CD4-positive, alpha-beta memory T cell (primary cell): Measurements from ENCODE around the gene CD99. TPM values are rescaled to one million over a fixed set of nuclear protein-coding genes. Genes with fewer than 3 reads are reported as not detected.
A peak's percentile ranks its signal among the peaks of the same experiment; 100 is the strongest.
"Not testable (repeated sequence)": the region's sequence is repeated elsewhere in the genome, so short reads cannot be mapped to it uniquely, and the experiment has no call there.

Experiments
- CTCF ChIA-PET: fragments of 350-600 bp; sonication (Branson Sonifier 250); formaldehyde crosslinking; loops from one replicate; lab custom pipeline; 2021; ENCODE audit warnings: inconsistent platforms; ENCODE audit not compliant: partially characterized antibody; lab: Charles Lee
- POLR2A ChIA-PET: fragments of 350-600 bp; sonication (Branson Sonifier 250); formaldehyde crosslinking; loops from one replicate; lab custom pipeline; 2021; ENCODE audit not compliant: partially characterized antibody; lab: Charles Lee
- DNase-seq, 5 donors: peaks; one replicate each; pipeline versions ENCODE4 v3.0.0 to v3.0.0-alpha.2; 2020 to 2022; ENCODE audit warnings: mixed read lengths in 1 of 5
- H3K27ac ChIP-seq: one replicate; pipeline ENCODE4 v1.7.0; 2013; ENCODE audit warnings: low read depth, low read length
- H3K27me3 ChIP-seq: 2 replicates; pipeline ENCODE4 v1.7.0; 2013; ENCODE audit warnings: mild to moderate bottlenecking, low read length, moderate library complexity; ENCODE audit not compliant: insufficient read depth
- H3K36me3 ChIP-seq: 2 replicates; pipeline ENCODE4 v1.7.0; 2013; ENCODE audit warnings: mild to moderate bottlenecking, low read length, moderate library complexity; ENCODE audit not compliant: insufficient read depth
- H3K4me1 ChIP-seq: 2 replicates; pipeline ENCODE4 v1.7.0; 2013; ENCODE audit warnings: mild to moderate bottlenecking, low read length, moderate library complexity; ENCODE audit not compliant: insufficient read depth
- H3K4me3 ChIP-seq, 2 donors: one replicate each; pipeline ENCODE4 v1.7.0; 2013; ENCODE audit warnings: low read length in 2 of 2, mild to moderate bottlenecking in 1 of 2
- H3K9me3 ChIP-seq, 2 donors: one replicate each; pipeline ENCODE4 v1.7.0; 2013; ENCODE audit warnings: low read length in 2 of 2, control low read depth in 1 of 2; ENCODE audit not compliant: control insufficient read depth in 1 of 2
- H3K27ac Mint-ChIP-seq, 7 donors: one replicate each; pipeline ENCODE4 v1.8.0; 2020 to 2021; ENCODE audit warnings: mixed read lengths in 7 of 7, mild to moderate bottlenecking in 6 of 7, inconsistent platforms in 3 of 7, moderate library complexity in 3 of 7
- H3K27me3 Mint-ChIP-seq, 2 donors: one replicate each; pipeline ENCODE4 v1.8.0; 2020 to 2021; ENCODE audit warnings: mixed read lengths in 2 of 2
- H3K36me3 Mint-ChIP-seq, 2 donors: one replicate each; pipeline ENCODE4 v1.8.0; 2020 to 2021; ENCODE audit warnings: mixed read lengths in 2 of 2, inconsistent platforms in 1 of 2, mild to moderate bottlenecking in 1 of 2
- H3K4me1 Mint-ChIP-seq, 4 donors: one replicate each; pipeline ENCODE4 v1.8.0; 2020 to 2021; ENCODE audit warnings: mixed read lengths in 4 of 4, mild to moderate bottlenecking in 1 of 4
- H3K4me3 Mint-ChIP-seq, 8 donors: one replicate each; pipeline ENCODE4 v1.8.0; 2020 to 2021; ENCODE audit warnings: mixed read lengths in 8 of 8, mild to moderate bottlenecking in 7 of 8, moderate library complexity in 6 of 8, inconsistent platforms in 3 of 8
- H3K9me3 Mint-ChIP-seq, 8 donors: one replicate each; pipeline ENCODE4 v1.8.0; 2020 to 2021; ENCODE audit warnings: mixed read lengths in 8 of 8, mild to moderate bottlenecking in 5 of 8, inconsistent platforms in 3 of 8, moderate library complexity in 1 of 8
- intact Hi-C: fragments of 100-400 bp; cut with micrococcal nuclease; formaldehyde crosslinking; loops from one replicate; pipeline ENCODE4 v1.15.1; 2023
- polyA plus RNA-seq, 2 donors: library from polyadenylated mRNA; unstranded; fragments of 300-500 nt; fragmentation: Illumina TruSeq; gene quantifications; one replicate each; pipeline ENCODE4 v1.2.3, GENCODE V29; 2021
- total RNA-seq, 2 experiments: library from RNA; stranded (reverse); gene quantifications; one replicate each; pipeline ENCODE4 v1.2.3, GENCODE V29; 2021

CD99 gene
- total and polyA plus RNA-seq, 4 experiments from 2014 or later, result 283 to 400 (median 339) TPM

DNA sequence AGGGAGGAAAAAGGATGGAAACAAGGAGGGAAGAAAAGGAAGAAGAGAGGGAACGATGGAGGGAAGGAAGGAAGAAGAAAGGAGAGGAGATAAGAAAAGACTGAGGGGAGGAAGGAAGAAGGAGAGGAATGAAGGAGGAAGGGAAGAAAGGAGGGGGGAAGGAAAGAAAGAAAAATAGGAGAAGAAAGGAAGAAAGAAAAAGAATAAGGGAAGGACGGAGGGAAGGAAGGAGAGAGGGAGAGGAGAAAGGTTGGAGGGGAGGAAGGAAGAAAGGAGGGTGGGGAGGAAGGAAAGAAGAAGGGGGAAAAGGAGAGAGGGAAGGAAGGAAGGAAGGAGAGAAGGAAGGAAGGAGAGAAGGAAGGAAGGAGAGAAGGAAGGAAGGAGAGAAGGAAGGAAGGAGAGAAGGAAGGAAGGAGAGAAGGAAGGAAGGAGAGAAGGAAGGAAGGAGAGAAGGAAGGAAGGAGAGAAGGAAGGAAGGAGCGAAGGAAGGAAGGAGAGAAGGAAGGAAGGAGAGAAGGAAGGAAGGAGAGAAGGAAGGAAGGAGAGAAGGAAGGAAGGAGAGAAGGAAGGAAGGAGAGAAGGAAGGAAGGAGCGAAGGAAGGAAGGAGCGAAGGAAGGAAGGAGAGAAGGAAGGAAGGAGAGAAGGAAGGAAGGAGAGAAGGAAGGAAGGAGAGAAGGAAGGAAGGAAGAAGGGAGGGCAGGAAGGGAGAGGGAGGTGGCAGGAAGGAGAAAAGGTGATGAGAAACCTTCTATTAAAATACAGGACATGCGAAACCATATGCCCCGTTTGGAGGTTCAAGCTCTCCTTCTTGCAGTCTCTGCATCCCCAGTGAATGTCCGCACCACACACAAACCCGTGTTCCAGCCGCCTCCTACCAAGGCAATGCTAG lies 82.3 kb downstream of the CD99 start:
- H3K4me3 Mint-ChIP-seq, CTCF ChIA-PET, H3K27ac Mint-ChIP-seq, H3K27ac ChIP-seq, H3K36me3 ChIP-seq, H3K9me3 ChIP-seq, H3K4me1 Mint-ChIP-seq, H3K36me3 Mint-ChIP-seq, H3K27me3 ChIP-seq, intact Hi-C loops, H3K4me1 ChIP-seq, POLR2A ChIA-PET, H3K4me3 ChIP-seq, DNase-seq: not testable (repeated sequence)
- peaks cover 0 to 26% (median 9%) of the 10 kb centered on the region in 8 donors for H3K9me3 Mint-ChIP-seq
- H3K27me3 Mint-ChIP-seq, result peaks cover 13 to 15% of the 10 kb centered on the region in 2 donors

- DNase-seq, result no peak
- Mint-ChIP-seq H3K9me3 (peaks cover 0 to 24% (median 9%) of the 10 kb centered on the region in 8 donors), H3K27me3 (peaks cover 13% of the 10 kb centered on the region in 2 donors), H3K4me1 (no peaks in the 10 kb centered on the region), H3K36me3 (peaks cover 0 to 8% of the 10 kb centered on the region in 2 donors), H3K27ac (no peak overlapping the region), H3K4me3 (no peak overlapping the region)
- Histone ChIP-seq H3K27ac (no peak overlapping the region), H3K9me3 (no peaks in the 10 kb centered on the region), H3K27me3 (no peaks in the 10 kb centered on the region), H3K36me3 (no peaks in the 10 kb centered on the region), H3K4me1 (no peaks in the 10 kb centered on the region), H3K4me3 (no peak overlapping the region)
- POLR2A ChIA-PET, result no interaction called here
- intact Hi-C loops, result no loop called here
- CTCF ChIA-PET, result no interaction called here
These were observed 83.0 kb downstream of the CD99 start for GRCh38 chrX:2774057-2774456.

DNA sequence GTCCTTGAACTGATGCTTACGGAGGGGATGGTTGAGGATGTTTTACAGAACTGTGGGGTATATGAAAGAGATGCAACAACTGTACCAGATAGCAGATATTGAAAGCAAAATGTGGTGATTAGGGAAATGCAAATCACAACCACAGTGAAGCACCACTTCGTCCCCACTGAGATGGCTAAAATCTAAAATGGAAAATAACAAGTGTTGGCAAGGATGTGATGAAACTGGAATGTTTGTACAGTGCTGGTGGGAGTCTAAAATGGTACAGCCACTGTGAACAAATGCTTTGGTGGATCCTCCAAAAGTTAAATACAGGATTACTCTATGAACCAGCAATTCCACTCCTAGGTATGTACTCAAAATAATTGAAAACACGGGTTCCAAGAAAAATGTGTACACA lies 83.7 kb downstream of the CD99 start:
- intact Hi-C loops, result no loop called here
- Mint-ChIP-seq H3K4me1 (no peaks in the 10 kb centered on the region), H3K4me3 (no peak overlapping the region), H3K27me3 (peaks cover 11% of the 10 kb centered on the region in 2 donors), H3K36me3 (peaks cover 0 to 8% of the 10 kb centered on the region in 2 donors), H3K27ac (no peak overlapping the region), H3K9me3 (peaks cover 0 to 21% (median 9%) of the 10 kb centered on the region in 8 donors)
- no peak for DNase-seq
- Histone ChIP-seq H3K27me3 (no peaks in the 10 kb centered on the region), H3K9me3 (no peaks in the 10 kb centered on the region), H3K4me1 (no peaks in the 10 kb centered on the region), H3K27ac (no peak overlapping the region), H3K4me3 (no peak overlapping the region), H3K36me3 (no peaks in the 10 kb centered on the region)
- CTCF ChIA-PET, result no interaction called here
- POLR2A ChIA-PET, result no interaction called here

DNA sequence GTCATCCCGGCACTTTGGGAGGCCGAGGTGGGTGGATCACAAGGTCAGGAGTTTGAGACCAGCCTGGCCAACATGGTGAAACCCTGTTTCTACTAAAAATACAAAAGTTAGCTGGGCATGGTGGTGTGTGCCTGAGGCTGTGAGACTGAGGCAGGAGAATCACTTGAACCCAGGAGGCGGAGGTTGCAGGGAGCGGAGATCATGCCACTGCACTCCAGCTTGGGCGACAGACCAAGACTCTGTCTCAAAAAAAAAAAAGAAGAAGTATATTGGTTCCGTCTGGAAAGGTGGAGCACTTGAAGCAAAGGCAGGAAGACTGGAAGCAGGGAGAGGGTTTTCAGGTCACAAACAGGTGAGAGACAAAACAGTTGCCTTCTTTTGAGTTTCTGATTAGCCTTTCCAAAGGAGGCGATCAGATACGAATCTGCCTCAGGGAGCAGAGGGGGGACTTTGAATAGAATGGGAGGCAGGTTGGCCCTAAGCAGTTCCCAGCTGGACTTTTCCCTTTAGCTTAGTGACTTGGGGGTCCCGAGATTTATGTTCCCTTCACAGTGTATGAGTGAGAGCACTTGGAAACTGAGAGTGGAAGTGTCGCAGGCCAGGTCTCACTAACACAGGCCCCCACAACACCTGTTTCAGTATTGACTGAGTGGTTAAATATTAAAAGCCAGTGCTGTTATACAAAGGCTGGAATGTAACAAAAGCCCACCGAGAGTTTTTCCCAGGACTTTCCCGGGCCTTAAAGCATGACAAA lies 89.6 kb downstream of the CD99 start:
- H3K36me3 Mint-ChIP-seq, CTCF ChIA-PET, DNase-seq, H3K27ac Mint-ChIP-seq, H3K27me3 Mint-ChIP-seq, POLR2A ChIA-PET, intact Hi-C loops, H3K4me1 ChIP-seq, H3K9me3 ChIP-seq, H3K36me3 ChIP-seq, H3K27ac ChIP-seq, H3K27me3 ChIP-seq, H3K4me3 ChIP-seq, H3K4me3 Mint-ChIP-seq, H3K9me3 Mint-ChIP-seq: not testable (repeated sequence)
- H3K4me1 Mint-ChIP-seq, result peaks cover 8 to 14% (median 10%) of the 10 kb centered on the region in 4 donors

DNA sequence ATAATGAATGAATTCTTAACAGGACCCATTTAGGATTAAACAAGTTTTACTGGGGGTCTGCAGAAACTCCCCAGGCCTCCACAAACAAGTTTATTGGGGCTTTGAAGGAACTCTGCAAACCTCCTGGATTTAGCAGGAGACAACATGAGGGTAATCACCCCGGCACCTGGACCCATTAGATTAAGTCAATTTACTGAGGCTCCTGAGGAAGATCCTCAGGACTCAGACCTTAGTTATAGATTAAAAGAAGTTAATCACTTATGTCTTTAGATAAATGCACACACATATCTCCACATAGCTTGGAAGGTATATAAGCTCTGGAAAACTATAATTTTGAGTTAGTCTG lies 90.1 kb downstream of the CD99 start:
- Histone ChIP-seq H3K36me3 (no peaks in the 10 kb centered on the region), H3K9me3 (no peaks in the 10 kb centered on the region), H3K27ac (no peak overlapping the region), H3K4me3 (no peak overlapping the region), H3K4me1 (no peaks in the 10 kb centered on the region), H3K27me3 (no peaks in the 10 kb centered on the region)
- POLR2A ChIA-PET, result no interaction called here
- Mint-ChIP-seq H3K27ac (no peak overlapping the region), H3K36me3 (no peaks in the 10 kb centered on the region), H3K9me3 (no peaks in the 10 kb centered on the region), H3K4me1 (peaks cover 8 to 14% (median 10%) of the 10 kb centered on the region in 4 donors), H3K27me3 (peaks cover 0 to 5% of the 10 kb centered on the region in 2 donors), H3K4me3 (peak overlapping the region in 1 of 8 donors; percentile 5)
- DNase-seq, result no peak
- intact Hi-C loops, result no loop called here
- CTCF ChIA-PET, result no interaction called here

- DNase-seq, result peak in 2 of 5 donors; percentile 2 to 6
- Mint-ChIP-seq H3K4me1 (peaks cover 8 to 14% (median 10%) of the 10 kb centered on the region in 4 donors), H3K27ac (peak overlapping the region in 3 of 7 donors; percentile 10 to 68 (median 25)), H3K27me3 (peaks cover 2 to 5% of the 10 kb centered on the region in 2 donors), H3K36me3 (no peaks in the 10 kb centered on the region), H3K4me3 (peak overlapping the region in 5 of 8 donors; percentile 5 to 73 (median 45)), H3K9me3 (no peaks in the 10 kb centered on the region)
- intact Hi-C loops, result no loop called here
- ChIA-PET CTCF (no interaction called here), POLR2A (no interaction called here)
- no peaks in the 10 kb centered on the region for H3K36me3 ChIP-seq
- H3K4me3 ChIP-seq, result no peak overlapping the region
- H3K4me1 ChIP-seq, result no peaks in the 10 kb centered on the region
- H3K9me3 ChIP-seq, result no peaks in the 10 kb centered on the region
- H3K27me3 ChIP-seq, result no peaks in the 10 kb centered on the region
- no peak overlapping the region for H3K27ac ChIP-seq
These were observed 90.6 kb downstream of the CD99 start for GRCh38 chrX:2781698-2782097.

DNA sequence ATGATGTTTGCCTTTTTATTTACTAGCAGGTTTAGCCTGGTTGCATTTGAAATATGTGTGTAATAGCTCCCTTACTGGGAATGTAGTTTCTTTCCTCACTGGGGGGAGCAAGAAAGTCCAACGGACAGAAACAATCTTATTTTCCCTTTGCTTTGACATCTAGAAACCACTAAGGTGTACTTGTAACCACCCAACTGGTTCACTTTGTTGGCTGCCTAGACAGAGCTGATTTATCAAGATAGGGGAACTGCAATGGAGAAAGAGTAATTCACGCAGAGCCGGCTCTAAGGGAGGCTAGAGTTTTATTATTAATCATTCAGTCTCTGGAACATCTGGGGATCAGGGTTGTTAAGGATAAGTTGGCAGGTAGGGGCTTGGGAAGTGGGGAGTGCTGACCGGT lies 91.1 kb downstream of the CD99 start:
- CTCF ChIA-PET, result no interaction called here
- H3K4me3 ChIP-seq, result no peak overlapping the region
- H3K9me3 ChIP-seq, result no peaks in the 10 kb centered on the region
- H3K4me3 Mint-ChIP-seq, result peak overlapping the region in 5 of 8 donors; percentile 15 to 73 (median 45)
- POLR2A ChIA-PET, result no interaction called here
- H3K36me3 Mint-ChIP-seq, result no peaks in the 10 kb centered on the region
- peaks cover 8 to 14% (median 10%) of the 10 kb centered on the region in 4 donors for H3K4me1 Mint-ChIP-seq
- no peaks in the 10 kb centered on the region for H3K36me3 ChIP-seq
- H3K4me1 ChIP-seq, result no peaks in the 10 kb centered on the region
- H3K27ac ChIP-seq, result no peak overlapping the region
- H3K9me3 Mint-ChIP-seq, result no peaks in the 10 kb centered on the region
- peak overlapping the region in 2 of 7 donors; percentile 10 to 25 for H3K27ac Mint-ChIP-seq
- peaks cover 2% of the 10 kb centered on the region in 2 donors for H3K27me3 Mint-ChIP-seq
- no peaks in the 10 kb centered on the region for H3K27me3 ChIP-seq
- intact Hi-C loops, result no loop called here
- no peak for DNase-seq
